ENCODE results near the gene CPAMD8. TPM values are rescaled to one million over a fixed set of nuclear protein-coding genes. Genes with fewer than 3 reads are reported as not detected.

Gene CPAMD8
- total and polyA plus RNA-seq, 9 of the 15 experiments (the other 6 are each of a cell fraction or from before 2014, with no cell fraction given), result 0.20 to 2.1 (median 1.3) TPM

DNA sequence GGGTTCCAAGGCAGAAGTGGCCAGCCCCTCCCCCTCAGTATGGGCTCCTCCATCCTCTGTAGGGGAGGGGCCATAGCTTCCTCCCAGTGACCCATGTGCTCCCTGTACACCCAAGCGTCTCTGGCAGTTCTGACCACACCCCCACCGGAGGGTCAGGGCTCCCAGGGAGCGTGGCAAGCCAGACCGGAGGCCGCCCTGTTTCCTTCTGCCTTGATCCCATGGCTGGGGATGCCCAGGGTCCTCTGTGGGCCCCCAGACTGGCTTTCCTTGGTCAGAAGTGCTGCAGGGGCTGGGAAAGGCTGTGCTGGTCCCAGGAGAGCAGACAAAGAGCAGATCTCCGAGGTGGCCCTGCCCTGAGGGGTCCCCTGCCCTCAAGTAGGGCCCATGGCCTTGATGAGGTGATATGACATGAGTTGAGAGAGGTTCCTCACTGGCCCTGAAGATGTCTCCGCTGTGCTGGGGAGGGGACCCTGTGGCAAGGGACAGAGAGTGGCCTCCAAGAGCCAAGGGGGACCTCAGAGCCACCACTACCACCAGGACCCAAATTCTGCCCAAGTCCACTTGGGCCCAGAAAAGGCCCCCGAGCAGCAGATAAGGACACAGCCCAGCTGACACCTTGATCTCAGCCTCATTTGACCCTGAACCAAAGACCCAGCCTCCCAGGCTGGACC is 145.6 kb downstream of the CPAMD8 start:
- no peak overlapping the region for H3K4me2 ChIP-seq (ENCODE audit: insufficient read depth, low read length)
- ChIA-PET CTCF (ENCODE audit: low intra/inter-chr PET ratio) (no interaction called here), POLR2A (no interaction called here)
- no peak overlapping the region for H3K4me3 ChIP-seq
- no TSS peak for BruUV-seq (replicated peaks)
- DNase-seq (ENCODE audit: extremely low read depth in 1 of 4, low spot score in 3 of 4), result no peak
- H3K4me1 ChIP-seq (replicated peaks in 1 of 2; ENCODE audit: control insufficient read depth in 2 of 2, insufficient read depth in 2 of 2, low read length in 2 of 2), result peaks cover 0 to 9% of the 10 kb centered on the region in 2 experiments; a peak in 2 of 5 replicates
- peaks cover 13% of the 10 kb centered on the region for H3K9me3 ChIP-seq (replicated peaks; ENCODE audit: control insufficient read depth, insufficient read depth, low read depth, low read length)
- no peak overlapping the region for H3K9ac ChIP-seq (ENCODE audit: insufficient read depth in 1 of 2, low read depth in 2 of 2, low read length in 2 of 2)
- WGBS (ENCODE audit: insufficient coverage, low coverage, missing lambda C conversion rate), result 85% methylated on average over 7 of the region's 8 CpGs
- no peaks in the 10 kb centered on the region for H3K79me2 ChIP-seq (ENCODE audit: control insufficient read depth, insufficient read depth, low read length)
- no peak overlapping the region for H3K27ac ChIP-seq (ENCODE audit: extremely low read depth, low read depth, low read length)
- in situ Hi-C loops (cut with MboI), result no loop called here
- H3K27me3 ChIP-seq (ENCODE audit: control insufficient read depth in 2 of 2, insufficient read depth in 2 of 2, low read length in 2 of 2), result no peaks in the 10 kb centered on the region
- FAIRE-seq, result no peak
- ATAC-seq, result no peak
- H3K36me3 ChIP-seq (ENCODE audit: control insufficient read depth, insufficient read depth, low read length), result peaks cover 43% of the 10 kb centered on the region; the same call in 2 of the 3 replicates
- TF ChIP-seq CREB3 (tag; conservative IDR thresholded peaks at IDR 0.05; ENCODE audit: low read depth), result no peak
- TF ChIP-seq ATF3 (IDR thresholded peaks at IDR 0.05), result no peak
- TF ChIP-seq ATF3 (CRISPR knock-in tag; conservative IDR thresholded peaks at IDR 0.05), result no peak
- no peak for TF ChIP-seq KLF16 (IDR thresholded peaks at IDR 0.05)
- peak; percentile 52; the same call in 1 of the 2 replicates for TF ChIP-seq POLR2G (IDR thresholded peaks at IDR 0.05; ENCODE audit: low read depth, low read length)
- H2AFZ ChIP-seq (ENCODE audit: low read depth, low read length), result no peak overlapping the region
- H3K9me1 ChIP-seq (ENCODE audit: control insufficient read depth, insufficient read depth, low read length), result no peaks in the 10 kb centered on the region
- intact Hi-C loops (cut with micrococcal nuclease), result no loop called here
- H4K20me1 ChIP-seq (replicated peaks; ENCODE audit: control insufficient read depth, insufficient read depth, low read length), result no peaks in the 10 kb centered on the region
